ENCODE data around the gene TOMM7. TPM values are rescaled to one million over a fixed set of nuclear protein-coding genes. Genes with fewer than 3 reads are reported as not detected.
"Not testable (repeated sequence)": the region's sequence is repeated elsewhere in the genome, so short reads cannot be mapped to it uniquely, and the experiment has no call there.

TOMM7 gene
- total RNA-seq, 2 experiments from 2014 or later, result 189 to 195 TPM

DNA sequence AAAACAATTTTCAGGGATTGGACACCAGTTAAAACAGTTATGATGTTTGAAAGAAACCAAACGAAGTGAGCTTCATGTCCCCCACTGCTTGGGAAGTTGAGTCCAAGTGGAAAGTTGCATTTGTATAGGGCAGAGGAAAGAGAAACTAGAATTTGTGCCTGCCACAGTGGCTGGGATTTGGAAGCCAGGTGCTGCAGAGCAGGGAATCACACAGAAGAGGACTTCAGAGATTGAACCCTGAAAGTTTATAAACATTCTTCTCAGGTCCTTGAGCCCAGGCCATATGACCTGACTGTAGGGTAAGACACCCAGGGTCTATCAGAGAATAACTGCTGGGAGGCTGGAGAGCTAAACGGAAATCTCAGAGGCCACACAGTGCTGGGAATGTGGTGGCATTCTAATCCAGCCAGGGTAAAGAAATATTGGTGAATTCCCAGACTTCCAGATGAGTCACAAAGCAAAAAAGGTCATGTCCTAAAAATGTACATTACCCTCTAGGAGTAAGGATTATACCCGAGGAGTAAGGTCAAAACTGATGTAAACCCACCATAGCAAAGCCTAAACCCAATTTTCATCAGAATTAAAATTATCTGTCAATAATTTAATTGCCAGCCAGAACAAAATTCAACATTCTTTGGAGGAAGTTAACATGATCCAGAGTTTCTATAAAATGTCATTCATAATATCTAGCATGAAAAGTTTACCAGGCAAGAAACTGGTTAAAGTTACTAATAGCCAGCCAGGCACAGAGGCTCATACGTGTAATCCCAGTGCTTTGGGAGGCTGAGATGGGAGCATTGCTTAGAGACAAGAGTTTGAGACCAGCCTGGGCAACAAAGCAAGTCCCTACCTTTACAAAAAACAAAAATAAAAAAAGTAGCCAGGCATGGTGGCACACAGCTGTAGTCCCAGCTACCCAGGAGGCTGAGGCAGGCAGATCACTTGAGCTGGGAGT, 31.2 kb downstream of the TOMM7 start:
- POLR2A ChIA-PET, result interaction anchor here (0.7 to 1.0 kb wide), 4 partner anchors 13 to 985 kb away, joined by 3 to 5 read pairs (median 4); no protein-coding TSS in a partner anchor
- CTCF ChIA-PET (ENCODE audit: unreplicated experiment), result no interaction called here
- no TSS peak for BruUV-seq (replicated peaks)

DNA sequence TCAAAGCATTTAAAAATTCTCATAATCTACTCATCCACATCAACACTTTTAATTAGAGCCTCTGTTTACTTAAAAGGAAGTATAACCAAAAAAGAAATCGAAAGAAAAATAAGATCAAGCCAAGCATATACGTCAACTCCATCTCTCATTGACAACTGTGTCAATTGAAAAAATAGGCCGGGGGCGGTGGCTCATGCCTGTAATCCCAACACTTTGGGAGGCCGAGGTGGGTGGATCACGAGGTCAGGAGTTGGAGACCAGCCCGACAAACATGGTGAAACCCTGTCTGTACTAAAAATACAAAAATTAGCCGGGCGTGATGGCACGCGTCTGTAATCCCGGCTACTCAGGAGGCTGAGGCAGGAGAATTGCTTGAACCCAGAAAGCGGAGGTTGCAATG, 32.0 kb downstream of the TOMM7 start:
- H3K4me2 ChIP-seq (ENCODE audit: low read length); H3K9me3 ChIP-seq (ENCODE audit: low read length); H4K20me1 ChIP-seq (ENCODE audit: insufficient read depth, low read length); H3K36me3 ChIP-seq (ENCODE audit: insufficient read depth, low read length); H3K79me2 ChIP-seq (ENCODE audit: insufficient read depth, low read depth, low read length); H3K27ac ChIP-seq (ENCODE audit: low read depth, low read length, poor library complexity, severe bottlenecking); H3K9me2 ChIP-seq (ENCODE audit: insufficient read depth, low read length); intact Hi-C loops (cut with micrococcal nuclease; ENCODE audit: unreplicated experiment); H3K4me1 ChIP-seq (ENCODE audit: insufficient read depth, low read length, poor library complexity, severe bottlenecking); CTCF ChIA-PET (ENCODE audit: unreplicated experiment); BruUV-seq (replicated peaks); H3K4me3 ChIP-seq (ENCODE audit: low read depth, low read length, poor library complexity, severe bottlenecking); DNase-seq (ENCODE audit: low spot score); H2AFZ ChIP-seq (ENCODE audit: low read length): not testable (repeated sequence)
- POLR2A ChIA-PET, result interaction anchor here (0.7 to 1.1 kb wide), 3 partner anchors 40 to 985 kb away, joined by 3 to 5 read pairs (median 3); no protein-coding TSS in a partner anchor

More for the DNA sequence above, 31.2 kb downstream of the TOMM7 start:
- Histone ChIP-seq H3K79me2 (ENCODE audit: insufficient read depth, low read depth, low read length) (no peaks in the 10 kb centered on the region), H3K9me2 (ENCODE audit: insufficient read depth, low read length) (no peaks in the 10 kb centered on the region), H2AFZ (ENCODE audit: low read length) (no peak overlapping the region), H3K4me3 (ENCODE audit: low read depth, low read length, poor library complexity, severe bottlenecking) (no peak overlapping the region), H3K4me1 (ENCODE audit: insufficient read depth, low read length, poor library complexity, severe bottlenecking) (no peaks in the 10 kb centered on the region), H4K20me1 (ENCODE audit: insufficient read depth, low read length) (no peaks in the 10 kb centered on the region; the same call in 1 of the 2 replicates), H3K36me3 (ENCODE audit: insufficient read depth, low read length) (no peaks in the 10 kb centered on the region), H3K27ac (ENCODE audit: low read depth, low read length, poor library complexity, severe bottlenecking) (no peak overlapping the region), H3K4me2 (ENCODE audit: low read length) (no peak overlapping the region), H3K9me3 (ENCODE audit: low read length) (no peaks in the 10 kb centered on the region)
- no peak for DNase-seq (ENCODE audit: low spot score)
- TF ChIP-seq, protein P1, sequence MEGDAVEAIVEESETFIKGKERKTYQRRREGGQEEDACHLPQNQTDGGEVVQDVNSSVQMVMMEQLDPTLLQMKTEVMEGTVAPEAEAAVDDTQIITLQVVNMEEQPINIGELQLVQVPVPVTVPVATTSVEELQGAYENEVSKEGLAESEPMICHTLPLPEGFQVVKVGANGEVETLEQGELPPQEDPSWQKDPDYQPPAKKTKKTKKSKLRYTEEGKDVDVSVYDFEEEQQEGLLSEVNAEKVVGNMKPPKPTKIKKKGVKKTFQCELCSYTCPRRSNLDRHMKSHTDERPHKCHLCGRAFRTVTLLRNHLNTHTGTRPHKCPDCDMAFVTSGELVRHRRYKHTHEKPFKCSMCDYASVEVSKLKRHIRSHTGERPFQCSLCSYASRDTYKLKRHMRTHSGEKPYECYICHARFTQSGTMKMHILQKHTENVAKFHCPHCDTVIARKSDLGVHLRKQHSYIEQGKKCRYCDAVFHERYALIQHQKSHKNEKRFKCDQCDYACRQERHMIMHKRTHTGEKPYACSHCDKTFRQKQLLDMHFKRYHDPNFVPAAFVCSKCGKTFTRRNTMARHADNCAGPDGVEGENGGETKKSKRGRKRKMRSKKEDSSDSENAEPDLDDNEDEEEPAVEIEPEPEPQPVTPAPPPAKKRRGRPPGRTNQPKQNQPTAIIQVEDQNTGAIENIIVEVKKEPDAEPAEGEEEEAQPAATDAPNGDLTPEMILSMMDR (conservative IDR thresholded peaks at IDR 0.05; ENCODE audit: low read length), result no peak
- TF ChIP-seq EZH2phosphoT487 (IDR thresholded peaks at IDR 0.05; ENCODE audit: borderline replicate concordance, low read depth, low read length), result no peak
- intact Hi-C loops (cut with micrococcal nuclease; ENCODE audit: unreplicated experiment), result no loop called here

DNA sequence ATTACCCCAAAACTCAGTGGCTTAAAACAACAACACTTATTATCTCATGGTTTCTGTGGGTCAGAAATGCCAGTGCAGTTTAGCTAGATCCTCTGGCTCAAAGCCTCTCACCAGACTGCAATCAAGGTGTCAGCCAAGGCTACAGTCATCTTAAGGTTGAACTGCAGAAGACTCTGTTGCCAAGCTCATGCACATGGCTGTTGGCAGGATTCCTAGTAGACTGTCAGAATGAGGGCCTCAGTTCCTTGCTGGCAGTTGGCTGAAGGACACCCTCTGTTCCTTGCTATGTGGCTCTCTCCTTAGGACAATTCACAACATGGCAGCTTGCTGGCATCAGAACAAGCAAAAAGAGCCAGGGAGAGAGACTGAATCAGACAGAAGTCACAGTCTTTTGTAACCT, 34.7 kb downstream of the TOMM7 start:
- Histone ChIP-seq H3K9me2 (ENCODE audit: insufficient read depth, low read length) (no peaks in the 10 kb centered on the region), H3K4me2 (ENCODE audit: low read length) (no peak overlapping the region), H3K4me3 (ENCODE audit: low read depth, low read length, poor library complexity, severe bottlenecking) (no peak overlapping the region), H4K20me1 (ENCODE audit: insufficient read depth, low read length) (no peaks in the 10 kb centered on the region), H3K79me2 (ENCODE audit: insufficient read depth, low read depth, low read length) (no peaks in the 10 kb centered on the region), H3K9me3 (ENCODE audit: low read length) (no peaks in the 10 kb centered on the region), H3K4me1 (ENCODE audit: insufficient read depth, low read length, poor library complexity, severe bottlenecking) (no peaks in the 10 kb centered on the region), H3K36me3 (ENCODE audit: insufficient read depth, low read length) (no peaks in the 10 kb centered on the region), H3K27ac (ENCODE audit: low read depth, low read length, poor library complexity, severe bottlenecking) (no peak overlapping the region), H2AFZ (ENCODE audit: low read length) (no peak overlapping the region)
- BruUV-seq (replicated peaks), result no TSS peak
- TF ChIP-seq EZH2phosphoT487 (IDR thresholded peaks at IDR 0.05; ENCODE audit: borderline replicate concordance, low read depth, low read length), result no peak
- TF ChIP-seq, protein P1 (conservative IDR thresholded peaks at IDR 0.05; ENCODE audit: low read length), result no peak
- CTCF ChIA-PET (ENCODE audit: unreplicated experiment), result no interaction called here
- DNase-seq (ENCODE audit: low spot score), result no peak
- intact Hi-C loops (cut with micrococcal nuclease; ENCODE audit: unreplicated experiment), result no loop called here
- POLR2A ChIA-PET, result interaction anchor here (0.6 to 1.2 kb wide), 3 partner anchors 9 to 45 kb away, joined by 3 to 7 read pairs (median 6); no protein-coding TSS in a partner anchor
